ENCODE data around the gene RDH8.

GRCh38 chr19:10043286-10043927 lies 30.1 kb downstream of the RDH8 start:
- TF ChIP-seq GATA2 (IDR thresholded peaks at IDR 0.05; ENCODE audit: low read depth, low read length) (no peak), GATA3 (IDR thresholded peaks at IDR 0.05; ENCODE audit: low read depth, low read length) (no peak)
